WTC11 (cell line): ENCODE measurements around the gene SLAMF6. TPM values are rescaled to one million over a fixed set of nuclear protein-coding genes. Genes with fewer than 3 reads are reported as not detected.
"Not testable (repeated sequence)": the region's sequence is repeated elsewhere in the genome, so short reads cannot be mapped to it uniquely, and the experiment has no call there.

Experiments
- ATAC-seq: fragments of 200-7000 bp; cut with Tn5 transposase; 2 replicates; pipeline ENCODE4 v1.10.0; 2021; ENCODE audit warnings: mild to moderate bottlenecking, moderate library complexity
- CTCF ChIA-PET: fragments of 300-600 bp; sonication (Branson Sonifier 250); formaldehyde crosslinking; loops from one replicate; lab custom pipeline; 2021; ENCODE audit warnings: antibody characterized with exemption; lab: Charles Lee
- POLR2A ChIA-PET: fragments of 350-600 bp; sonication (Branson Sonifier 250); formaldehyde crosslinking; loops from one replicate; lab custom pipeline; 2021; ENCODE audit warnings: antibody characterized with exemption; lab: Charles Lee
- DNase-seq: peaks from one replicate; pipeline ENCODE4 v3.0.0; 2021; ENCODE audit warnings: low spot score
- H3K27ac Mint-ChIP-seq: 2 replicates; pipeline ENCODE4 v1.8.0; 2021; ENCODE audit warnings: mixed read lengths
- H3K27me3 Mint-ChIP-seq: 2 replicates; pipeline ENCODE4 v1.8.0; 2021; ENCODE audit warnings: low read depth, mild to moderate bottlenecking, moderate library complexity, mixed read lengths
- H3K36me3 Mint-ChIP-seq: 2 replicates; pipeline ENCODE4 v1.8.0; 2021; ENCODE audit warnings: mixed read lengths
- H3K4me1 Mint-ChIP-seq: 2 replicates; pipeline ENCODE4 v1.8.0; 2022; ENCODE audit warnings: mixed read lengths
- H3K4me3 Mint-ChIP-seq: 2 replicates; pipeline ENCODE4 v1.8.0; 2021; ENCODE audit warnings: mild to moderate bottlenecking, moderate library complexity, mixed read lengths
- H3K9me3 Mint-ChIP-seq: 2 replicates; pipeline ENCODE4 v1.8.0; 2021; ENCODE audit warnings: mixed read lengths
- ATF1 ChIP-seq: sonication (generic); formaldehyde crosslinking; IDR thresholded peaks from 2 replicates; pipeline ENCODE4 v1.8.1; 2023; ENCODE audit warnings: mild to moderate bottlenecking, moderate library complexity, missing genetic modification reagents
- CREM ChIP-seq: sonication (generic); formaldehyde crosslinking; IDR thresholded peaks from 2 replicates; pipeline ENCODE4 v1.8.1; 2022; ENCODE audit warnings: mild to moderate bottlenecking, missing genetic modification reagents, moderate library complexity
- ETV6 ChIP-seq: sonication (generic); formaldehyde crosslinking; IDR thresholded peaks from 2 replicates; pipeline ENCODE4 v1.8.1; 2022; ENCODE audit warnings: mild to moderate bottlenecking, missing genetic modification reagents
- FOXP1 ChIP-seq: sonication (generic); formaldehyde crosslinking; IDR thresholded peaks from 2 replicates; pipeline ENCODE4 v1.8.0; 2022; ENCODE audit warnings: missing genetic modification reagents, mild to moderate bottlenecking, moderate library complexity, borderline replicate concordance
- IRF2 ChIP-seq: sonication (generic); formaldehyde crosslinking; IDR thresholded peaks from 2 replicates; pipeline ENCODE4 v1.8.0; 2022; ENCODE audit warnings: low read depth, missing genetic modification reagents, borderline replicate concordance
- JAZF1 ChIP-seq: fragments of 250-450 bp; sonication (Bioruptor Pico); IDR thresholded peaks from 2 replicates; pipeline ENCODE4 v1.9.0; 2021; ENCODE audit warnings: moderate library complexity, mild to moderate bottlenecking, inconsistent platforms
- KAT7 ChIP-seq: sonication (generic); formaldehyde crosslinking; IDR thresholded peaks from 2 replicates; pipeline ENCODE4 v1.8.1; 2023; ENCODE audit warnings: missing genetic modification reagents, mild to moderate bottlenecking, borderline replicate concordance
- OVOL2 ChIP-seq: fragments of 250-450 bp; sonication (Bioruptor Pico); IDR thresholded peaks from 2 replicates; pipeline ENCODE4 v1.9.0; 2021; ENCODE audit warnings: mild to moderate bottlenecking, borderline replicate concordance
- SP1 ChIP-seq: sonication (generic); formaldehyde crosslinking; conservative IDR thresholded peaks from 2 replicates; pipeline ENCODE4 v1.8.1; 2022; ENCODE audit warnings: missing genetic modification reagents
- total RNA-seq: library from RNA; stranded (reverse); gene quantifications from 3 replicates; pipeline ENCODE4 v1.2.3, GENCODE V29; 2021
- TF ChIP-seq, protein P1 (sequence below): sonication (generic); formaldehyde crosslinking; IDR thresholded peaks from 2 replicates; pipeline ENCODE4 v1.8.0; 2023; ENCODE audit warnings: mild to moderate bottlenecking, missing genetic modification reagents
- TF ChIP-seq, protein P2 (sequence below): sonication (generic); formaldehyde crosslinking; IDR thresholded peaks from 2 replicates; pipeline ENCODE4 v1.8.0; 2023; ENCODE audit warnings: missing genetic modification reagents
- TF ChIP-seq, protein P3 (sequence below): sonication (generic); formaldehyde crosslinking; IDR thresholded peaks from 2 replicates; pipeline ENCODE4 v1.8.0; 2023; ENCODE audit warnings: missing genetic modification reagents, mild to moderate bottlenecking, borderline replicate concordance
- TF ChIP-seq, protein P4 (sequence below): sonication (generic); formaldehyde crosslinking; IDR thresholded peaks from 2 replicates; pipeline ENCODE4 v1.8.1; 2023; ENCODE audit warnings: mild to moderate bottlenecking, missing genetic modification reagents, borderline replicate concordance
- TF ChIP-seq, protein P5 (sequence below): sonication (generic); formaldehyde crosslinking; IDR thresholded peaks from 2 replicates; pipeline ENCODE4 v1.8.0; 2022; ENCODE audit warnings: mild to moderate bottlenecking, missing genetic modification reagents

The SLAMF6 gene
- total RNA-seq, 1 experiment from 2014 or later: not detected

DNA sequence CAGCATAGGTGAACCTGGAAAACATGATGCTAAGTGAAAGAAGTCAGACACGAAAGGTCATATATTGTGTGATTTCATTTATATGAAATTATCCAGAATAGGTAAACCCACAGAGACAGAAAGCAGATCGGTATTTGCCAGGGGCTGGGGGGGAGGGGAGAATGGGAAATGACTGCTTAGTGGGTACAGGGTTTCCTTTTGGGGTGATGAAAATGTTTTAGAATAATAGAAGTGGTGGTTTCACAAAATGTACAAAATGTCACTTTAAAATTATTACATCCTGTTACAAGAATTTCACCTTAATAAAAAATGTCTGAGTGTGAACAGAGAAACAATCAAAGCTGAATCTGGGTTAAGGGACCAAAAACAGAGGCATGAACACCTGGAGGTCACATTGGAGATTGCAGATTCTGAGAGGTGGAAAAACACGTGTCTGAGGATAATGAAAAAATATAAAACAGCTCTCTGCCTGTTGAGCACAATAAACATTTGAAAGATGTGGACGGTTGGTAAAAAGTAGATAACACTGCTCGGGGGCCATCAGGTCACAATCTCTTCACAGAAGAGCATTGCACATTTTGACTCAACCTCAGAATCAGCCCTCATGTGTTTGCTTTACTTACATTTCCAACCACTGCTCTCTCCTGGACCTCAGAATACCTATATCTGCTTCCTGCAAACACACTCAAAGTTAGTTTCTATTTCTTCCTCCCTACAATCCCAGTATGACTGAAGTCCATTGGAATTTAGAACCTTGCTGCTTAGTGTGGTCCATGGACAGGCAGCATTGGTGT is 3.2 kb downstream of the SLAMF6 start:
- Mint-ChIP-seq H3K9me3 (peaks cover 18% of the 10 kb centered on the region), H3K36me3 (peaks cover 3% of the 10 kb centered on the region; the same call in 1 of the 2 replicates), H3K27ac (no peak overlapping the region), H3K4me1 (peaks cover 31% of the 10 kb centered on the region), H3K4me3 (no peak overlapping the region), H3K27me3 (no peaks in the 10 kb centered on the region)
- ATAC-seq: peak; percentile 46; the same call in 1 of the 2 replicates
- TF ChIP-seq ETV6 (CRISPR knock-in tag): no peak
- TF ChIP-seq, protein P1, sequence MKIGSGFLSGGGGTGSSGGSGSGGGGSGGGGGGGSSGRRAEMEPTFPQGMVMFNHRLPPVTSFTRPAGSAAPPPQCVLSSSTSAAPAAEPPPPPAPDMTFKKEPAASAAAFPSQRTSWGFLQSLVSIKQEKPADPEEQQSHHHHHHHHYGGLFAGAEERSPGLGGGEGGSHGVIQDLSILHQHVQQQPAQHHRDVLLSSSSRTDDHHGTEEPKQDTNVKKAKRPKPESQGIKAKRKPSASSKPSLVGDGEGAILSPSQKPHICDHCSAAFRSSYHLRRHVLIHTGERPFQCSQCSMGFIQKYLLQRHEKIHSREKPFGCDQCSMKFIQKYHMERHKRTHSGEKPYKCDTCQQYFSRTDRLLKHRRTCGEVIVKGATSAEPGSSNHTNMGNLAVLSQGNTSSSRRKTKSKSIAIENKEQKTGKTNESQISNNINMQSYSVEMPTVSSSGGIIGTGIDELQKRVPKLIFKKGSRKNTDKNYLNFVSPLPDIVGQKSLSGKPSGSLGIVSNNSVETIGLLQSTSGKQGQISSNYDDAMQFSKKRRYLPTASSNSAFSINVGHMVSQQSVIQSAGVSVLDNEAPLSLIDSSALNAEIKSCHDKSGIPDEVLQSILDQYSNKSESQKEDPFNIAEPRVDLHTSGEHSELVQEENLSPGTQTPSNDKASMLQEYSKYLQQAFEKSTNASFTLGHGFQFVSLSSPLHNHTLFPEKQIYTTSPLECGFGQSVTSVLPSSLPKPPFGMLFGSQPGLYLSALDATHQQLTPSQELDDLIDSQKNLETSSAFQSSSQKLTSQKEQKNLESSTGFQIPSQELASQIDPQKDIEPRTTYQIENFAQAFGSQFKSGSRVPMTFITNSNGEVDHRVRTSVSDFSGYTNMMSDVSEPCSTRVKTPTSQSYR (CRISPR knock-in tag): no peak
- no peak for TF ChIP-seq JAZF1 (CRISPR knock-in tag)
- no peak for TF ChIP-seq KAT7 (CRISPR knock-in tag)
- no peak for TF ChIP-seq SP1 (CRISPR knock-in tag)
- no peak for TF ChIP-seq OVOL2
- TF ChIP-seq CREM (CRISPR knock-in tag): no peak
- no peak for DNase-seq
- ChIA-PET POLR2A (no interaction called here), CTCF (interaction anchor here (0.6 kb wide), 1 partner anchor 9 kb away, joined by 3 read pairs; no protein-coding TSS in a partner anchor)

DNA sequence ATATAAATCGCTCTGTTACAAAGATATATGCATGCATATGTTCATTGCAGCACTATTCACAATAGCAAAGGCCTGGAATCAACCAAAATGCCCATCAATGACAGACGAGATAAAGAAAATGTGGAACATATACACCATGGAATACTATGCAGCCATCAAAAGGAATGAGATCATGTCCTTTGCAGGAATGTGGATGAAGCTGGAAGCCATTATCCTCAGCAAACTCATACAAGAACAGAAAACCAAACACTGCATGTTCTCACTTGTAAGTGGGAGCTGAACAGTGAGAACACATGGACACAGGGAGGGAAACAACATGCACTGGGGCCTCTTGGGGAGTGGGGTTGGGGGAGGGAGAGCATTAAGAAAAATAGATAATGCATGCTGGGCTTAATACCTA is 5.5 kb downstream of the SLAMF6 start:
- H3K4me1 Mint-ChIP-seq: peaks cover 31% of the 10 kb centered on the region
- ATAC-seq, H3K27ac Mint-ChIP-seq, H3K4me3 Mint-ChIP-seq, CTCF ChIA-PET, H3K36me3 Mint-ChIP-seq, DNase-seq, H3K27me3 Mint-ChIP-seq, POLR2A ChIA-PET: not testable (repeated sequence)
- H3K9me3 Mint-ChIP-seq: peaks cover 36% of the 10 kb centered on the region

DNA sequence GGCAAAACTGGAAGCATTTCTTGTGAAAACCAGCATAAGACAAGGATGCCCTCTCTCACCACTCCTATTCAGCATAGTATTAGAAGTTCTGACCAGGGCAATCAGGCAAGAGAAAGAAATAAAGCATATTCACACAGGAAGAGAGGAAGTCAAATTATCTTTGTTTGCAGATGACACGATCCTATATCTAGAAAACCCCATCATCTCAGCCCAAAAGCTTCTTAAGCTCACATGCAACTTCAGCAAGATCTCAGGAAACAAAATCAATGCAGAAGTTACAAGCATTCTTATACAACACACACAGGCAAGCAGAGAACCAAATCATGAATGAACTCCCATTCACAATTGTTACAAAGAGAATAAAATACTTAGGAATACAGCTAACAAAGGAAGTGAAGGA is 7.1 kb downstream of the SLAMF6 start:
- ATAC-seq, CTCF ChIA-PET, POLR2A ChIA-PET, H3K4me3 Mint-ChIP-seq, H3K36me3 Mint-ChIP-seq, DNase-seq, H3K27ac Mint-ChIP-seq, H3K27me3 Mint-ChIP-seq: not testable (repeated sequence)
- peaks cover 17% of the 10 kb centered on the region for H3K4me1 Mint-ChIP-seq
- peaks cover 40% of the 10 kb centered on the region for H3K9me3 Mint-ChIP-seq

DNA sequence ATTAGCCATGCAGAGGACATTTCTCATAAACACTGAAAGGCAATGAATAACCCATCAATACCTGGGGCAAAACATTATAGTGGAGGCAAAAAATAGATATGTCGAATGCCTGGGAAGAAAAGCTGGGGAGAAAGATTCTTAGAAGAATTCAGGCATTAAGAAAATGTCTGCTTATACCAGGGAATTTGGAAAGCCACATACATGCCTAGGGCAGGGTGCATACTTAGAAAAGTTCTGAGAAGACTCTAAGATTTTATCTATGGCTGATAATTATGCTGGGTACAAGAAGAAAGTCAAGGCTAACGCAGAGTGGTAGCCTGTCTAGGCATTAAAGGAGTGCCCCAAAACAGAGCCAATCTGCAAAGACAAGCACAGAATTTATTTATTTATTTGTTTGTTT is 18.4 kb downstream of the SLAMF6 start:
- no peak overlapping the region for H3K27ac Mint-ChIP-seq
- ATAC-seq (no peak), DNase-seq (no peak)
- CTCF ChIA-PET: interaction anchor here (1.2 kb wide), 1 partner anchor 103 kb away, joined by 3 read pairs; no protein-coding TSS in a partner anchor
- H3K36me3 Mint-ChIP-seq: peaks cover 18% of the 10 kb centered on the region; the same call in 1 of the 2 replicates
- no peaks in the 10 kb centered on the region for H3K4me1 Mint-ChIP-seq
- H3K4me3 Mint-ChIP-seq: no peak overlapping the region
- POLR2A ChIA-PET: no interaction called here
- H3K27me3 Mint-ChIP-seq: peaks cover 15% of the 10 kb centered on the region
- peaks cover 44% of the 10 kb centered on the region for H3K9me3 Mint-ChIP-seq
- TF ChIP-seq, protein P2, sequence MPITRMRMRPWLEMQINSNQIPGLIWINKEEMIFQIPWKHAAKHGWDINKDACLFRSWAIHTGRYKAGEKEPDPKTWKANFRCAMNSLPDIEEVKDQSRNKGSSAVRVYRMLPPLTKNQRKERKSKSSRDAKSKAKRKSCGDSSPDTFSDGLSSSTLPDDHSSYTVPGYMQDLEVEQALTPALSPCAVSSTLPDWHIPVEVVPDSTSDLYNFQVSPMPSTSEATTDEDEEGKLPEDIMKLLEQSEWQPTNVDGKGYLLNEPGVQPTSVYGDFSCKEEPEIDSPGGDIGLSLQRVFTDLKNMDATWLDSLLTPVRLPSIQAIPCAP: no peak
- TF ChIP-seq ATF1: no peak
- TF ChIP-seq SP1 (CRISPR knock-in tag): no peak
- no peak for TF ChIP-seq IRF2 (CRISPR knock-in tag)
- no peak for TF ChIP-seq CREM (CRISPR knock-in tag)
- TF ChIP-seq, protein P3, sequence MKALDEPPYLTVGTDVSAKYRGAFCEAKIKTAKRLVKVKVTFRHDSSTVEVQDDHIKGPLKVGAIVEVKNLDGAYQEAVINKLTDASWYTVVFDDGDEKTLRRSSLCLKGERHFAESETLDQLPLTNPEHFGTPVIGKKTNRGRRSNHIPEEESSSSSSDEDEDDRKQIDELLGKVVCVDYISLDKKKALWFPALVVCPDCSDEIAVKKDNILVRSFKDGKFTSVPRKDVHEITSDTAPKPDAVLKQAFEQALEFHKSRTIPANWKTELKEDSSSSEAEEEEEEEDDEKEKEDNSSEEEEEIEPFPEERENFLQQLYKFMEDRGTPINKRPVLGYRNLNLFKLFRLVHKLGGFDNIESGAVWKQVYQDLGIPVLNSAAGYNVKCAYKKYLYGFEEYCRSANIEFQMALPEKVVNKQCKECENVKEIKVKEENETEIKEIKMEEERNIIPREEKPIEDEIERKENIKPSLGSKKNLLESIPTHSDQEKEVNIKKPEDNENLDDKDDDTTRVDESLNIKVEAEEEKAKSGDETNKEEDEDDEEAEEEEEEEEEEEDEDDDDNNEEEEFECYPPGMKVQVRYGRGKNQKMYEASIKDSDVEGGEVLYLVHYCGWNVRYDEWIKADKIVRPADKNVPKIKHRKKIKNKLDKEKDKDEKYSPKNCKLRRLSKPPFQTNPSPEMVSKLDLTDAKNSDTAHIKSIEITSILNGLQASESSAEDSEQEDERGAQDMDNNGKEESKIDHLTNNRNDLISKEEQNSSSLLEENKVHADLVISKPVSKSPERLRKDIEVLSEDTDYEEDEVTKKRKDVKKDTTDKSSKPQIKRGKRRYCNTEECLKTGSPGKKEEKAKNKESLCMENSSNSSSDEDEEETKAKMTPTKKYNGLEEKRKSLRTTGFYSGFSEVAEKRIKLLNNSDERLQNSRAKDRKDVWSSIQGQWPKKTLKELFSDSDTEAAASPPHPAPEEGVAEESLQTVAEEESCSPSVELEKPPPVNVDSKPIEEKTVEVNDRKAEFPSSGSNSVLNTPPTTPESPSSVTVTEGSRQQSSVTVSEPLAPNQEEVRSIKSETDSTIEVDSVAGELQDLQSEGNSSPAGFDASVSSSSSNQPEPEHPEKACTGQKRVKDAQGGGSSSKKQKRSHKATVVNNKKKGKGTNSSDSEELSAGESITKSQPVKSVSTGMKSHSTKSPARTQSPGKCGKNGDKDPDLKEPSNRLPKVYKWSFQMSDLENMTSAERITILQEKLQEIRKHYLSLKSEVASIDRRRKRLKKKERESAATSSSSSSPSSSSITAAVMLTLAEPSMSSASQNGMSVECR (CRISPR knock-in tag): no peak
- TF ChIP-seq, protein P4, sequence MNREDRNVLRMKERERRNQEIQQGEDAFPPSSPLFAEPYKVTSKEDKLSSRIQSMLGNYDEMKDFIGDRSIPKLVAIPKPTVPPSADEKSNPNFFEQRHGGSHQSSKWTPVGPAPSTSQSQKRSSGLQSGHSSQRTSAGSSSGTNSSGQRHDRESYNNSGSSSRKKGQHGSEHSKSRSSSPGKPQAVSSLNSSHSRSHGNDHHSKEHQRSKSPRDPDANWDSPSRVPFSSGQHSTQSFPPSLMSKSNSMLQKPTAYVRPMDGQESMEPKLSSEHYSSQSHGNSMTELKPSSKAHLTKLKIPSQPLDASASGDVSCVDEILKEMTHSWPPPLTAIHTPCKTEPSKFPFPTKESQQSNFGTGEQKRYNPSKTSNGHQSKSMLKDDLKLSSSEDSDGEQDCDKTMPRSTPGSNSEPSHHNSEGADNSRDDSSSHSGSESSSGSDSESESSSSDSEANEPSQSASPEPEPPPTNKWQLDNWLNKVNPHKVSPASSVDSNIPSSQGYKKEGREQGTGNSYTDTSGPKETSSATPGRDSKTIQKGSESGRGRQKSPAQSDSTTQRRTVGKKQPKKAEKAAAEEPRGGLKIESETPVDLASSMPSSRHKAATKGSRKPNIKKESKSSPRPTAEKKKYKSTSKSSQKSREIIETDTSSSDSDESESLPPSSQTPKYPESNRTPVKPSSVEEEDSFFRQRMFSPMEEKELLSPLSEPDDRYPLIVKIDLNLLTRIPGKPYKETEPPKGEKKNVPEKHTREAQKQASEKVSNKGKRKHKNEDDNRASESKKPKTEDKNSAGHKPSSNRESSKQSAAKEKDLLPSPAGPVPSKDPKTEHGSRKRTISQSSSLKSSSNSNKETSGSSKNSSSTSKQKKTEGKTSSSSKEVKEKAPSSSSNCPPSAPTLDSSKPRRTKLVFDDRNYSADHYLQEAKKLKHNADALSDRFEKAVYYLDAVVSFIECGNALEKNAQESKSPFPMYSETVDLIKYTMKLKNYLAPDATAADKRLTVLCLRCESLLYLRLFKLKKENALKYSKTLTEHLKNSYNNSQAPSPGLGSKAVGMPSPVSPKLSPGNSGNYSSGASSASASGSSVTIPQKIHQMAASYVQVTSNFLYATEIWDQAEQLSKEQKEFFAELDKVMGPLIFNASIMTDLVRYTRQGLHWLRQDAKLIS (CRISPR knock-in tag): no peak
- no peak for TF ChIP-seq FOXP1
- TF ChIP-seq, protein P5, sequence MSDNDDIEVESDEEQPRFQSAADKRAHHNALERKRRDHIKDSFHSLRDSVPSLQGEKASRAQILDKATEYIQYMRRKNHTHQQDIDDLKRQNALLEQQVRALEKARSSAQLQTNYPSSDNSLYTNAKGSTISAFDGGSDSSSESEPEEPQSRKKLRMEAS: no peak
